ENCODE results near the gene TMEM134.

Gene TMEM134

DNA sequence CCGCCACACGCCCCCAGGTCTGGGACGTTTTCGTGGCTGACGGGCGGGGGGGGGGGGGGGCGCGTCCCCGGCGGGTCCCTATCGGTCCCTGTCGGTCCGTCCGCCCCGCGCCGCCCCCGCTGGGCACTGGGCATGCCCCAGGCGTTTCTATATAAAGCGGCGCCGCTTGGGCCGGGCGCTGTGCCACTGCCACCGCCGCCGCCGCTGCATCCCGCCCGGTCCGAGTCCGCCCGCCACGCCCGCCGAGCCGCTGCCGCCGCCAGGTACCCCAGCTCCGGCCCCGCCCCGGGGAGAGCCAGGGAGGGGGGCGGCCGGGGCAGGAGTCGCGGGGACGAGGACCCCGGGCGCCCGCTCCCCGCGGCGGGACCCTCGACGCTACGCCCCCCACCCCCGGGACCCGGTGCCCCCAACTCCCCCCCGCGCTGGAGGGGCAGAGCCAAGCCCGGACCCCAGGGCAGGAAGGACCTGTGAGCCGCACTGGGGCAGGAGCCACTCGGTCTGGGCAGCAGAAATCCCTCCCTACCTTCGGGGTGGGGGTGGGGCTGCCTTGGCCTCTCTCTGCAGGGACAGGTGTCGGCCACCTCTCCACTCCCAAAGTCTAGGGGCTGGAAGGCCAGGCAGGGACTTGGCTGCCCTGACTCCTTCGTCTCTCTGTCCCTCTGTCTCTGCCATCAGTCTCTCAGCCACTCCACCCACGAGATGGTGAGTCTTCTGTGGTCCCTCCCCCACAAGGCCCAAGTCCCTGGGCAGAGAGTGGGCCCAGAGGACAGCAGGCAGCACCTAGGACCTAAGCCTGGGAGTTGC, 53.3 kb downstream of the TMEM134 start, which contains the start of gene CARNS1:
TSS of gene CARNS1 (plus strand) at position 178 of the 804 bp plus-strand sequence. CDS start at position 700, 522 bp downstream.
- Histone ChIP-seq H3K4me3 (ENCODE audit: low read length) (0 out of 2 replicates have a peak within 1 kb of the TSS, but pooled peaks have one; percentile 14), H4K20me1 (ENCODE audit: control insufficient read depth, insufficient read depth, low read depth, low read length) (no peaks in the 10 kb centered on the region), H3K9me2 (replicated peaks; ENCODE audit: control insufficient read depth, low read length) (no peaks in the 10 kb centered on the region), H3K9me3 (ENCODE audit: control insufficient read depth, insufficient read depth, low read length) (no peaks in the 10 kb centered on the region), H3K79me2 (ENCODE audit: control insufficient read depth, low read length) (no peaks in the 10 kb centered on the region), H3K4me1 (ENCODE audit: control insufficient read depth, low read length) (peaks cover 79% of the 10 kb centered on the region), H3K27me3 (ENCODE audit: control insufficient read depth, low read length) (peaks cover 6% of the 10 kb centered on the region), H3K4me2 (ENCODE audit: low read length) (peak within 1 kb of the TSS; percentile 31), H3F3A (ENCODE audit: control insufficient read depth, insufficient read depth) (peaks cover 10% of the 10 kb centered on the region), H3K27ac (ENCODE audit: low read depth, low read length) (no peak within 1 kb of the TSS), H3K36me3 (ENCODE audit: control insufficient read depth, low read length) (no peaks in the 10 kb centered on the region)
- no peak for TF ChIP-seq EZH2phosphoT487 (IDR thresholded peaks at IDR 0.05; ENCODE audit: borderline replicate concordance, low read length)
- TF ChIP-seq, protein P1, sequence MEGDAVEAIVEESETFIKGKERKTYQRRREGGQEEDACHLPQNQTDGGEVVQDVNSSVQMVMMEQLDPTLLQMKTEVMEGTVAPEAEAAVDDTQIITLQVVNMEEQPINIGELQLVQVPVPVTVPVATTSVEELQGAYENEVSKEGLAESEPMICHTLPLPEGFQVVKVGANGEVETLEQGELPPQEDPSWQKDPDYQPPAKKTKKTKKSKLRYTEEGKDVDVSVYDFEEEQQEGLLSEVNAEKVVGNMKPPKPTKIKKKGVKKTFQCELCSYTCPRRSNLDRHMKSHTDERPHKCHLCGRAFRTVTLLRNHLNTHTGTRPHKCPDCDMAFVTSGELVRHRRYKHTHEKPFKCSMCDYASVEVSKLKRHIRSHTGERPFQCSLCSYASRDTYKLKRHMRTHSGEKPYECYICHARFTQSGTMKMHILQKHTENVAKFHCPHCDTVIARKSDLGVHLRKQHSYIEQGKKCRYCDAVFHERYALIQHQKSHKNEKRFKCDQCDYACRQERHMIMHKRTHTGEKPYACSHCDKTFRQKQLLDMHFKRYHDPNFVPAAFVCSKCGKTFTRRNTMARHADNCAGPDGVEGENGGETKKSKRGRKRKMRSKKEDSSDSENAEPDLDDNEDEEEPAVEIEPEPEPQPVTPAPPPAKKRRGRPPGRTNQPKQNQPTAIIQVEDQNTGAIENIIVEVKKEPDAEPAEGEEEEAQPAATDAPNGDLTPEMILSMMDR (IDR thresholded peaks at IDR 0.05; ENCODE audit: low read depth, low read length, poor library complexity, severe bottlenecking): no peak

DNA sequence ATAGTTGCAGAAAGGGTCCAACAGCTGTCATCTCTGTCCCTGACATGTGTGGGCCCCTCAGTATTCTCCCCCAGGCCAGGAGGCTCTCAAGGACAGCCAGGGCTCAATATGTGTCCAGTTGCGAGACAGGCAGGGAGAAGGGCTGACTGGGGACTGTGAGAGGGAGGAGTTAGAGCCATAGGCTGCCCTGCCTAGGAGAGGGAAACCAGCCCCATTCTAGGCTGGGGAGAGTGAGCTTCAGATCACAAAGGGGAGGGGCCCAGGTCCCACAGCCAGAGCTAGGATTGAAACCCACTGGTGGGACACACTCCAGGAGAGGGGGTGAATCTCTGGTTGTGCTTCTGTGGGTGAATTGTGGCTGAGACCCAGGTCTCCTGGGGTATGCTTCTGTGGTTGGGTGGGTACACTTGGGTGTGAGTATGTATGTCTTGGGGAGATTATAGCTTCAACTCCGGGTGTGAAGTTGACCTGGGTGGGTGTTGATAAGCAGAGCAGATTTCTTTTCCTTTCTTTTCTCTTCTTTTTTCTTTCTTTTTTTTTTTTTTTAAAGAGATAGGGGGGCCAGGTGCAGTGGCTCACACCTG, 55.7 kb downstream of the TMEM134 start:
- no peak overlapping the region for H3K4me2 ChIP-seq (ENCODE audit: low read length)
- peaks cover 15% of the 10 kb centered on the region for H3K36me3 ChIP-seq (ENCODE audit: control insufficient read depth, low read length)
- no peaks in the 10 kb centered on the region for H3K9me3 ChIP-seq (ENCODE audit: control insufficient read depth, insufficient read depth, low read length)
- no peak overlapping the region for H3K27ac ChIP-seq (ENCODE audit: low read depth, low read length)
- H3K4me3 ChIP-seq (ENCODE audit: low read length): no peak overlapping the region
- peaks cover 6% of the 10 kb centered on the region for H3K27me3 ChIP-seq (ENCODE audit: control insufficient read depth, low read length)
- H3F3A ChIP-seq (ENCODE audit: control insufficient read depth, insufficient read depth): peaks cover 20% of the 10 kb centered on the region
- H3K9me2 ChIP-seq (replicated peaks; ENCODE audit: control insufficient read depth, low read length): no peaks in the 10 kb centered on the region
- TF ChIP-seq, protein P1 (IDR thresholded peaks at IDR 0.05; ENCODE audit: low read depth, low read length, poor library complexity, severe bottlenecking): no peak
- no peak for TF ChIP-seq EZH2phosphoT487 (IDR thresholded peaks at IDR 0.05; ENCODE audit: borderline replicate concordance, low read length)
- H3K4me1 ChIP-seq (ENCODE audit: control insufficient read depth, low read length): peaks cover 80% of the 10 kb centered on the region
- no peaks in the 10 kb centered on the region for H4K20me1 ChIP-seq (ENCODE audit: control insufficient read depth, insufficient read depth, low read depth, low read length)
- H3K79me2 ChIP-seq (ENCODE audit: control insufficient read depth, low read length): no peaks in the 10 kb centered on the region

DNA sequence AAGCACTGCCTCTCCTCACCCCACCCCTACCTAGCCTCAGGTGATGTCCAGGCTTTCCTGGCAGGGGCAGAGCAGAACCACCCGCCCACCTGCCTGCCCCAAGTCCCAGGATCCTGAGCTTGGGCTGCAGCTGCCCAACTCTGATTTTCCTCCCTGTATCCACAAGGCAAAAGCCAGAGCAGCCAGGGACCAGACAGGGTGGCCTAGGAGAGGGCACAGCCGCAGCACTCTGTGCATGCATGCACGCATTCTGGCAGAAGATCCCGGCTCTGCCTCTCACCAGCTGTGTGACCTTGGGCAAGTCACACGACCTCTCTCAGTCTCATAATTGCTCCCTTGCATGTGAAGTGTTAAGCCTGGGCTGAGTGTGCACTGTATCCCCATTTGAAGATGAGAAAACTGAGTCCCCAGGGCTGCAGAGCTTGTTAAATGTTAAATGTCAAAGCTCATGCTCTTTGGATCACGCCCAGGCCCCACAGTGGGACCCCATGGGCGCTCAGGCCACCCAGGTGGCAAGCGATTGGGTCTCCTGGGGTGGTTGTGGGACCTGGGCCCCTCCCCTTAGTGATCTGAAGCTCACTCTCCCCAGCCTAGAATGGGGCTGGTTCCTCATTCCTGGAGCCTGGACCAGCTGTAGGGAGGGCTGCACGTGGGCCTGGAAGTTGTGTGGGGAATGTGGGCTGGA, 56.4 kb downstream of the TMEM134 start:
- Histone ChIP-seq H4K20me1 (ENCODE audit: control insufficient read depth, insufficient read depth, low read depth, low read length) (no peaks in the 10 kb centered on the region), H3K27me3 (ENCODE audit: control insufficient read depth, low read length) (peaks cover 6% of the 10 kb centered on the region), H3K4me3 (ENCODE audit: low read length) (no peak overlapping the region), H3K4me2 (ENCODE audit: low read length) (peak overlapping the region; percentile 27), H3K9me2 (replicated peaks; ENCODE audit: control insufficient read depth, low read length) (no peaks in the 10 kb centered on the region), H3K4me1 (ENCODE audit: control insufficient read depth, low read length) (peaks cover 80% of the 10 kb centered on the region), H3K79me2 (ENCODE audit: control insufficient read depth, low read length) (peaks cover 6% of the 10 kb centered on the region; the same call in 1 of the 2 replicates), H3K27ac (ENCODE audit: low read depth, low read length) (no peak overlapping the region), H3K36me3 (ENCODE audit: control insufficient read depth, low read length) (peaks cover 22% of the 10 kb centered on the region), H3K9me3 (ENCODE audit: control insufficient read depth, insufficient read depth, low read length) (no peaks in the 10 kb centered on the region), H3F3A (ENCODE audit: control insufficient read depth, insufficient read depth) (peaks cover 23% of the 10 kb centered on the region)
- no peak for TF ChIP-seq EZH2phosphoT487 (IDR thresholded peaks at IDR 0.05; ENCODE audit: borderline replicate concordance, low read length)
- TF ChIP-seq, protein P1 (IDR thresholded peaks at IDR 0.05; ENCODE audit: low read depth, low read length, poor library complexity, severe bottlenecking): no peak
